AG08396 (cell line): ENCODE measurements around the gene TH.
"Not testable (repeated sequence)": the region's sequence is repeated elsewhere in the genome, so short reads cannot be mapped to it uniquely, and the experiment has no call there.

Experiments
- DNase-seq: peaks from one replicate; pipeline ENCODE4 v3.0.0; 2012; ENCODE audit warnings: low spot score, mixed read lengths

Gene TH

DNA sequence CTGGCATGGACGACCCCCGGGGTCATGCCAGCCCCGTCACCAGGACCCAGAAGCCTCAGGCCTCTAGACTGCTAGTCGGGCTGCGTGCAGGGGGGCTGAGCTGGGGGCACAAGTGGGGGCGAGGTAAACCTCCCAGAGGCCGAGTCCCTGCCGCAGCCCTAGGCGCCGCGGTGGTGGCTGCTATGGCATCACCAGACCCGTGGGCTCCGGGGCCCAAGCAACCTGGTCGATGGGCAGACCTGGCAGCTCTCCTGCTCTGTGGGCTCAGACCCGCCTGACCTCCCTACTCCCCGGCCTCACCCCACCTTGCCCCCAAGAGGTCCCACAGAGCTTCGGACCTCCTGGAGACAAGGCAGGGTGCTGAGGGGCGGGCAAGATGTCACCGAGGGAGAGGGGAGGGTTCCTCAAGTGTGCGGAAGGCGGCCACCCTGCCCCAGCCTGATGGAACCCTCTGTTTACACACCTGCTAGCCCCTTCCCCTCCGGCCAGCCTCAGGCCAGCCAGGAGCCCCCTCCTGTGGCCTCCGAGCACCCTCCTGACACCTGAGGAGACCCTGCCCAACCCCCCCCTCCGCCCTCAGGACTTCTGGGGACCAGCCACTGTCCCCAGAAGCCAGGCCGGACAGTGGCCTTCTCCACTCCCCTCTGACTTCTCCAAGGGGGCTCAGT, 41.8 kb downstream of the TH start:
- DNase-seq: no peak

DNA sequence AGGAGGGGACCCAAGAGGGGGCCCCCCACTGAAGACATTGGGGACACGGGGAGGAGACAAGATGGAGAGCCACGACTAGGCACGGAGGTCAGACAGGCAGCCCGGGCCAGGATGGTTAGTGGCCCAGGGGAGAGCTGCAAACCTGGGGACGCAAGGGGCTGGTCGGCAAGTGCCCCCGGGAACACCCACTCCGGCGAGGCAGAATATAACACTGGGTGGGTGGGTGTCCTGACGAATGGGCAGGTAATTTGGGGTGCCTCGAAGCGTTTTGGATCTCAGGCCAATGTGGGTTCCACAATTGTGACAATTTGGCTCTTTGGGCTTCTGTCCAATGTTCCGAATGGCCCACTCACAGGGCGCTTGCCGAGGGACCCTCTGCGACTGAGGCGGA, 42.3 kb downstream of the TH start:
- DNase-seq: no peak

DNA sequence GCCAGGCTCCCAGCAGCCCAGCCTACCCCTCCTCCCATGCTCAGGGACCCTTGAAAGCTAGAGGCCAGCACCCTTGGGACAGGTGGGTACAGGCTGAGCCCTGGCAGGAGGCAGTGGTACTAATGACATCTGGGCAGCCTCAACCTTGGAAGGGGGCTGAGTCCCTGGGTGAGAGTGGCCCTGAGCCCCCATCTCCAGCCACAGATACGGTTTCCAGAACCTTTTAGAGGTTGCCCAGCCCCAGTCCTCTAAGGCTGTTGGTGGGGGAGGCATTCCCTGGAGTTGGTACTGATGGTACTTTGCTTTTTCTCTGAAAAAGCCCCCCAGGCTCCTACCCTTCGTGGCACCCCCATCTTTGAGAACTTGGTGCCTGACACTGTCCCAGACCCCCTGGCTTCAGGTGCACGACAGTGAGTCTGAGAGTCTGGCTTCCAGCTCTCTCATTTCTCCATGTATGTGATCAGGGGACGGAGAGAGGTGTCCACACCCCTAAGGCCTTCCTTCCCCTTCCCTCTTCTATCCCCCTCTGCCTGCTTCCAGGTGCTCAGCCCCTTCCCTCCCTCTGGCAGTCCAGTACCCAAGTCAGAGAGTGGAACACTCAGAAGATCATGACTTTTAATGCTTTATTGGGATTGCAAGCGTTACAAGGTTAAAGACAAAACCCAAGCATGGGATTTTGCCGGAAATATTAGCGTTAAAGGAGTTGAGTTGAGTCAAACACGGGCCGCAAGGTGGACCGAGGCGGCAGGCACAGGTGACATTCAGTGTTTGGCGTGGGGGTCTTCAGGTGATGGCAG, 42.9 kb downstream of the TH start:
- DNase-seq: no peak

DNA sequence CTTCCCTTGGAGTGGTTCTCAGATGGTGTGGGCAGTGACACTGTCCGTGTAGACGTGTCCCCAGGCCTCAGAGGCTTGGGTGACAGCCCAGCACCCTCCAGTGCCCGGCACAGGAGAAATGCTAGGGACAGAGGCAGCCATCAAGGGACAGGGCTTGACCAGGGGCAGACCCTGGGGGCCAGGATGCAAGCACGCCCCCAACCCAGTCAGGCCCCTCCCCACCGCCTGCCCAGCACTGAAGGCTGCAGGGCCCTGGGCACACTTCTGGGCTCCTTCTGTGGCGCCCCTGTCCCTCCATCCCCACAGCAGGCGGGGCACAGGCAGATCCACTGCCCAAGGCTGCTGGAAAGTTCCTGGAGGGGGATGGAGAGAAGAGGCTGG, 43.5 kb downstream of the TH start:
- no peak for DNase-seq

DNA sequence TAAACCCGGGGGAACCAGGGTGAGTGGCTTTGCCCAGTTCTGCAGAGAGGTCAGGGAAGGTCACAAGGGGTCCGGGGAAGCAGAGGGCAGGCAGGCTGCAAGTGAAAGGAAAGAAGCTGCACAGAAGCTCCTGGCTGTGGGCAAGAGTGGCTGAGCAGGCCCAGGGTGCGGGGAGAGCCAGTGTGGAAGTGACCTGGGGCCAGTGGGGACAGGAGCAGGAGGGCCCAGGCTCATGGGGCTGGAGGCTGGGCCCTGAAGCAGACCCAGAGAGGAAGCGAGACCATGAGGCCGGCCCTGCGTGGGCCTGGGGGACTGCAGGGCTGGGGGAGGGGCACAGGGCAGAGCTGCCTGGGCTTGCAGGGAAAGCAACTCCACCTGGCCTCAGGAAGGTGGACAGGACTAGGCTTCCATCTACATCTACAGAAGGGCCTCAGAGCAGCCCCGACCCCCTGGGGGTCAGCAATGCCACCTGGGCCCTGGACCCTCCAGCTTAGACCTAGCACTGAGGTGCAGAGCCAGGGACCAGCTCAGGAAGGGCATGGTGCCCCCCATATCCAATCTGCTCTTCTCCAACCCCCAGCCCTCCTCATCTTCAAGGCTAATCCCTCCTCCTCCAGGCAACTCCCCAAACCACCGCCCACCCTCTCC, 44.0 kb downstream of the TH start:
- DNase-seq: no peak

DNA sequence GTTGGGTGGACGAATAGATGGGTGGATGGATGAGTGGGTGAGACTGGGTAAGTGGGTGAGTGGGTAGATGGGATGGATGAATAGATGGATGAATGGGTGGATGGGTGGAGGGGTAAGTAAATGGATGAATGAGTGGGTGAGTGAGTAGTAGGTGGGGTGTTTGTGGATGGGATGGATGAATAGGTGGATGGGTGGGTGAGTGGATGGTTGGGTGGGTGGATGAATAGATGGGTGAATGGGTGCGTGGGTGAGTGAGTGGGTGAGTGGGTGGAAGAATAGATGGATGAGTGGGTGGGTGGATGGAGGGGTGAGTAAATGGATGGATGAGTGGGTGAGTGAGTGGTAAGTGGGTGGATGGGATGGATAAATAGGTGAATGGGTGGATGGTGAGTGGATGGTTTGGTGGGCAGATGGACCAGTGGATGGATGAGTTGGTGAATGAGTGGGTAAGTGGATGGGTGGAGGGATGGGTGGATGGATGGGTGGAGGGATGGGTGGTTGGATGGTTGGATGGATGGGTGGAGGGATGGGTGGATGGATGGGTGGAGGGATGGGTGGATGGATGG, 45.0 kb downstream of the TH start:
- DNase-seq: no peak

DNA sequence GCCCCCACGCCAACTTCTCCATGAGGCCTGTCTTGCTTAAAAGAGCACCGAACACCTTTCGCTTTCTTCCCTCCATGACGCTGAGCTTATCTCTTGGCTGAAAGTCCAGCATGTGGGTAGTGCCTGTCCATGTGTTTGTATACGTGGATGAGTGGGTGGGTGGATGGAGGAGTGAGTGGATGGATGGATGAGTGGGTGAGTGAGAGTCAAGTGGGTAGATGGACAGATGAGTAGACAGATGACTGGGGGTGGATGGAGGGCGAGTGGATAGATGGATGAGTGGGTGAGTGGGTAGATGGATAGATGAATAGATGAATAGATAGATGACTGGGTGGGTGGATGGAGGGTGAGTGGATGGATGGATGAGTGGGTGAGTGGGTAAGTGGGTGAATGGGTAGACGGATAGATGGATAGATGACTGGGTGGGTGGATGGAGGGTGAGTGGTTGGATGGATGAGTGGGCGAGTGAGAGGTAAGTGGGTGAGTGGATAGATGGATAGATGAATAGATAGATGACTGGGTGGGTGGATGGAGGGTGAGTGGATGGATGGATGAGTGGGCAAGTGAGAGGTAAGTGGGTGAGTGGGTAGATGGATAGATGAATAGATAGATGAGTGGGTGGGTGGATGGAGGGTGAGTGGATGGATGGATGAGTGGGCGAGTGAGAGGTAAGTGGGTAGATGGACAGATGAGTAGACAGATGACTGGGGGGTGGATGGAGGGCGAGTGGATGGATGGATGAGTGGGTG, 46.7 kb downstream of the TH start:
- not testable (repeated sequence) for DNase-seq

DNA sequence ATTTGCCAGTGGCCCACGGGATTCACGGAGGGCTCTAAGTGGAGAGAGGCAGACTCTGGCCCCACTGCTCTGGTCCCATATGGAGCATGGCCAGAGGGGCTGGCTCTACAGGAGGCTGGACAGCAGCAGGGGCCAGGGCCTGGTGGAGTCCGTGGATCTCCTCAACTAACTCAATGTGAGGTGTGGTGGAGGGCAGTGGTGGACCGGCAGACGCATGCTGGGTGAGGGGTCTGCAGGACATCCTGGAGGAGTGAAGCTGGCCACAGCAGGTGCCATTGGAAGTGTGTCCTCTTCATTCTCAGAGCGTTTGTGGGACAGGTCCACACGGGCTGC, 48.0 kb downstream of the TH start:
- no peak for DNase-seq

DNA sequence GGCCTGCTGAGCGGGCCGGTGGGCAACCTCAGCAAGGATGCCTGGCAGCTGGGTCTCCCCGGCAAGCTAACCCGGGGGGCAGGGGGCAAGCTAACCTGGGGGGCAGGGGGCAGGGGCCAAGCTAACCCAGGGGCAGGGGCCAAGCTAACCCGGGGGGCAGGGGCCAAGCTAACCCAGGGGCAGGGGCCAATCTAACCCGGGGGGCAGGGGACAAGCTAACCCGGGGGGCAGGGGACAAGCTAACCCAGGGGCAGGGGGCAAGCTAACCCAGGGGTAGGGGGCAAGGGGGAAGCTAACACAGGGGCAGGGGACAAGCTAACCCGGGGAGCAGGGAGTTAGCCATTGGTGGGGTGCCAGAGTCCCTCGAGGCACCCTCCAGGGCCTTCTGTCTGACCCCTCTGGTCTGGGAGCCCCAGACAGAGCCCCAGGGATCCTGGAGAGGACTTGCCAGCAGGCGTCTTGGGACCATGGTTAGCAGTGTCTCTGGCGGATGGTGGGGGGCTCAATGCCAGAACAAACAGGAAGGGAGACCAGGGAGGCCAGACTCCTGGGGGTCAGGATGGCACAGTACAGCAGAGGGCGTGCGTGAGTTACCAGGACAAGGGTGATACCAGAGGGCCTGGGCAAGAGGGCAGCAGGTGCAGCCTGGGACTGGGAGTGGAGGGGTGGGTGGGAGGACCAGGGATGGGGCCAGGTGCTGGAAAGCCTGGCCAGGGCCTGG, 48.5 kb downstream of the TH start:
- DNase-seq: no peak

DNA sequence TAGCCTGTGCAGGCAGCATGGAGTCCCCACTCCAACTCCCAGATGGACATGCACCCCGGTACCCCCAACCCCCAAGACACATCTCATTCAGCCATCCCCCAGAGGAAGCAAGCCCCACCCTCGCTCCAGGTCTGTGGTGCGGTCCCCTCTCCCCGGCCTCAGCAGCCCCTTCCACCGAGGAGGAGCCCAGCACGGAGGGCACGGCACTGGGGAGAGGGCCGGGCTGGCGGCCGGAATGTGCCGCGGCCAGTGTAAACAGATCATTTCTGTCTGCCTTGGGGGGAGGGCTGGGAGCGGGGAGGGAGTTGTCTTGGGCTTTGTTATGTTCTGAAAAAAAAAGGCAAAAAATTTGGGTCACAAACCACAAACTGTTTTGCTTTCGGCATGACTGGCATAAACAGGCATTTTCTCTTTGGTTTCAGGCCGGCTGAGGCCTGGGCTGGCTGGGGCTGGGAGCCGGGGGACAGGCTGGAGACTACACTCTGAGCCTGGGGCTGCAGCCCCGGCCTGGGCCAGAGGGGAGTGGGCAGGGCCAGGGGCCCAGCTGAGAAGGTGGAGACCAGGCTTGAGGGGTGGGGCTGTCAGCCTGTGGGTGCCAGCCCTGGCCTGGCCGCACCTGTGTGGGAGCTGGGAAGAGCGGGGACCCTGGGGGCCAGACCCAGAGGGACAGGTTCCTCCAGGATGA, 49.3 kb downstream of the TH start:
- peak; percentile 88 for DNase-seq

DNA sequence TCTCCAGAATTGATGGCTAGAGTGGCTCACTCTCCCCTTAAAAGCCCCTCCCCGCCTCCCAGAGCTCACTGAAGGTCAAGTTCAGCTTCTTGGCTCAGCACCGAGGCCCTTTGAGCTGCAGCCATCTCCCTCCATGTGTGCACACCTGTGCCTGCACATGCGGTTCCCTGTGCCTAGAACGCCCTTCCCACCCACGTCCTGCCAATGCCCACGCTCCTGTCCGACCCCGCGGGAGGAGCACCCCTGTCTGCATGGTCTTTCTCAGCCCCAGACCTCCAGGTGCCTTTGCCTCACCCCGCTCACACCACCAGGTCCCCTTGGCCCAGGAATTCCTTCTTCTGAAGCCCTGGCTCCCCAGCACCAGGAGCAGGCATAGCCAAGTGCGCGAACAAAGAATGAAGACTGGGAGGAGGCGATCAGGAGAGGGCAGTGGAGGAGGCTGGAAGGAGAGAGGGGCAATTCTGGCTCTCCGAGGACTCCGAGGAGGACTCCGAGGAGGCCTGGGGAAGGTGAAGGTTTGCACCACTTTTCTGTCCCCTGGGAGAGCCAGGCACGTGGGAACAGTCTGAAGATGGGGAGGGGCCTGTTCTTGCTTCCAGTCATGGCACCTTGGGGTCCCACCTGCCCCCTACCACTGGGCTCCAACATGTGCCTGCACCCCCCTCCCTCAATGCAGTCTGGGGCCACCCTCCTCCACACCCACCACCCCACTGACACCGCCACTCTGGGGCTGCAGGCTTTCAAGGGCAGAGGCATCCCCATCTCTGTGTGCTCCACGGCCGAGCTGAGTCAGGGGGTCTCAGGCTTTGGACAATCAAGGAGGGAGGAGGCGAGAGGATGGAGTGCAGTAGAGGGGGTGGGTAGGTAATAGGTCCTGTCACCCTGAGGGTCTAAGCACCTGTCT, 50.1 kb downstream of the TH start:
- DNase-seq: no peak

DNA sequence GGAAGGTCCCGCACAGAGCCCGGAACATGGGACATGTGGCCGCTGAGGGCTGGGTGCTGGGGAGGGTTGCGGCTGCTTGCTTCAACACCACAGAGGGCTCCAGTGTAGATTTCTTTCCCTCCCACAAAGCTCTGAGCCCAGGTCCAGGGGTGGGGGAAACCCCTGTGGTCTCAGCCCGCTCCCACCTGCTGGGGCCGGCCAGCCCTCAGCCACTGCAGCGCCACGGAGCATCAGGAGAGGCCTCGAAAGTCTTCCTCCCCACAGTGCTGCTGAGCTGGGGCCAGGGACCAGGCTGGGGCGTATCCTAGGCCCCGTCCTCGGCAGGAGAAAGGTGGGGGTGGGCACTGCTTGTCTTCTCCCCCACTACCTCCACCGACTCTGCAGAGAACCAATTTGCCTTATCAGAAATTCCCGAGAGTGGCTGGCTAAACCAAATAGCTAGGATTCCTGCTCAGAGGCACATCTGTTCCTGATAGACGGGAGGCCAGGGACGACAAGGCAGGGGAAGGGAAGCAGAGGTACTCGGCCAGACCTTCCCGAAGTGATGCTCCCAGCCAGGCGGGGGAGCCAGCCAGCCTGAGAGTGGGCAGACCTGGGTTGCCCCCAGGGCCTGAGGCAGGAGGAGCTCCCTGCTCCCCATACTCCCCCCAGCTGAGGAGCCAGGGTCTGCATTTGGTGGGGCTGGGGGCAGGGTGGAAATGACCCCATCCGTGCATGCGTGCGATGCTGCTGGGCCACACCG, 51.1 kb downstream of the TH start:
- DNase-seq: peak; percentile 65

DNA sequence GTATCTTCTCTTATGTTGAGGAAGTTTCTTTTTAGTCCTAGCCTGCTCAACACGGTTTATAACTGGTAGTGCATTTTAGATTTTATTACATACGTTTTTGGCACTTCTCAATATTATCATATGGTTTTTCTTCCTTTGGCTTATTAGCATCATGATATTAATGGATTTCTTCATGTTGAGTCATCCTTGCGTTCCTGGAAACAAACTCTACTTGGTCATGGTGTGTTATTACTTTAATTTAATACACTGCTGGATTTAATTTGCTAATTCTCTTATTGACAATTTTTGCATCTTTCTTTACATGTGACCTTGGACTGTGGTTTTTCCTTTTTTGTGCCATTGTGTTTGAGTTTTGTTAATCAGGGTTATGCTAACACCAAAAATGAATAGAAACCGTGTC, 52.9 kb downstream of the TH start:
- DNase-seq: no peak

DNA sequence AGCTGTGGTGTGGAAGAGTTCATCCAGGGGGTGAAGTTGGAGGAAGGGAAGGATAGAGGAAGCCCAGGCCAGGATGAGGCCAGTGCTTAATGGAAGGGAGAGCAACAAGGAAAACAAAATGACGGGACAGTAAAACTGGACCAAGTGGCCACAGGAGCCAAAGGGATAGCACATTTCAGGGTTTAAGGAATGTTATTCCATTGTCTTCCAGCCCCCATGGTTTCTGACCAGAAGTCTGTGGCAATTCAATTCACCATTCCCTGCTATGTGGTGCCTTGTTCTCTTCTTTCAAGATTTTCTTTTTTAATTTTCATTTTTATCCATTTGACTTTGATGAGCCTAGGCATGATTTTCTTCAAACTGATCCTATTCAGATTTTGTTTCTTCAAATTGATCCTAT, 54.9 kb downstream of the TH start:
- no peak for DNase-seq

DNA sequence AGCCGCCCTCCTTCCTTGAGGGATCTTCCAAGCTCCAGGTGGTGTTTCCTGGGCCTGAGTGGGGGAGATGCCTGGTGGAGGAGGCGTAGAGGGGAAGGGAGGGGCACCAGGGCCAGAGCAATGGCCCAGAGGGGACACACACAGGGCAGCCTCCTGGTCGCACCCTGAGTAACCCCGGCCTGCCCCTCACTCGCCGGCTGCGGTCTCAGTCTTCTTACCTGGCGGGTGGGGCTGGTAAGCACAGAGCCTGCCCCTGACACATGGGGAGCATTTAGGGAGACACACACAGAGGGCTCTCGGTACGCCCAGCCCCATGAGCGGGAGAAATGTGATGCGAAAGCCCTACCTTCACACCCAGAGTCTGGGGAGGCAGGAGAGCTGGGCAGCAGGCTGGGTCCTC, 56.3 kb downstream of the TH start:
- no peak for DNase-seq

DNA sequence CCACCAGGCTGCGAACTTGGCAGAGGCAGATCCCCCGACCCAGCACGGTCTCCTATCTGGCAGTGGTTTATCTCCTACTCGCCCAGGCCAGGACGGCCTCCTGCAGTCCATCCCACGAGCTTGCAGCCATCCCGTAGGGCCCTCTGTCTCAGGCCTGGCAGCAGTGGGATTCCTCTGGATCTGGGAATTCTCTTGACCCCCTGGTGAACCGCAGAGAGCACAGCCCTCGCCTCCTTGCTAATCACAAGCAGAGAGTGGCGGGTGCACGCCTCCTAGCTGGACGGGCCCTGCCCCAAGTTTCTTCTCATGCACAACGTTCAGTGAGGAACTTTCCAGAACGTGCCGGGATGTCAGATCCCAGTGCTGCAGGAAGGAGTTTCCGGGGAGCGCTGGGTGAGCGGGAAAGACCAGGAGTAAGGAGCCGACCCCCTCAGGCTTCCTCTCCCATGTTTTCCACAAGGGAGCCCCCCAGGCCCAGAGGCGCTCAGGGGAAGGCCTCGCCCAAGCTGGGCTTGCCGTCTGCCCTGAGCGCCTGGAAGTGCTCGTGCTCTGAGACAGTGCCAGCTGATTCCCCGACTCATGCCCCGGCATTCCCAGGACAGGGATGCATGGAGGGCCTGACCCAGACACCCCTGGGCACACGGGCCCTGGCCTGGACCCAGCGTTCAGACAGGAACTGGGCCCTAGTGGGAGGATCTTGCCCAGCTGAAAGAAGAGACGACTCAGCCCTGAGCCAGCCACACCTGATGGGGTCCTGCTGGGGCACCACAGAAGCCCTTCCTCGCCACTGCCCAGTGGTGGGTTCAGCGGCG, 57.0 kb downstream of the TH start:
- DNase-seq: no peak
